Keratinocyte (primary cell): ENCODE results near the gene IRGQ. TPM values are rescaled to one million over a fixed set of nuclear protein-coding genes. Genes with fewer than 3 reads are reported as not detected.

ENCODE experiments used
- DNase-seq: peaks from one replicate; pipeline ENCODE4 v3.0.0-alpha.2; 2011; ENCODE audit warnings: low read depth, missing footprints, low spot score
- FAIRE-seq: peaks from 2 replicates; lab custom pipeline; 2011; peaks lifted over from hg19 to GRCh38; lab: Jason Lieb, UNC
- H2AFZ ChIP-seq: 2 replicates; pipeline ENCODE4 v1.6.0; 2012; ENCODE audit warnings: low read length, control low read depth, inconsistent platforms; ENCODE audit not compliant: control insufficient read depth
- H3K27ac ChIP-seq: 2 replicates; pipeline ENCODE4 v1.5.1; 2011; ENCODE audit warnings: low read length; ENCODE audit not compliant: control insufficient read depth, insufficient read depth
- H3K27me3 ChIP-seq: 3 replicates; pipeline ENCODE4 v1.6.0; 2011; ENCODE audit warnings: low read length; ENCODE audit not compliant: control insufficient read depth, insufficient read depth; ENCODE audit errors: extremely low read depth
- H3K36me3 ChIP-seq, 2 experiments: 2 replicates in 1 of 2; 3 replicates in 1 of 2; pipeline ENCODE4 v1.5.1; 2011; ENCODE audit warnings: low read length in 2 of 2, mild to moderate bottlenecking in 1 of 2; ENCODE audit not compliant: control insufficient read depth in 2 of 2, insufficient read depth in 2 of 2; ENCODE audit errors: extremely low read depth in 1 of 2
- H3K4me1 ChIP-seq: 3 replicates; pipeline ENCODE4 v1.5.1; 2011; ENCODE audit warnings: low read length; ENCODE audit not compliant: control insufficient read depth, insufficient read depth; ENCODE audit errors: extremely low read depth
- H3K4me2 ChIP-seq: 3 replicates; pipeline ENCODE4 v1.6.0; 2011; ENCODE audit warnings: low read depth, low read length; ENCODE audit not compliant: control insufficient read depth, insufficient read depth; ENCODE audit errors: extremely low read depth
- H3K4me3 ChIP-seq, 3 experiments: fragments of 200-600 bp in 1 of 3; sonication (generic) in 1 of 3; 2 replicates in 2 of 3; 3 replicates in 1 of 3; pipeline ENCODE4 v1.5.1; 2011 to 2016; ENCODE audit warnings: low read length in 3 of 3, mild to moderate bottlenecking in 3 of 3, control low read depth in 2 of 3, inconsistent platforms in 1 of 3, low read depth in 1 of 3, mixed read lengths in 1 of 3, mixed run types in 1 of 3, moderate library complexity in 1 of 3; ENCODE audit not compliant: control insufficient read depth in 2 of 3, insufficient read depth in 2 of 3; ENCODE audit errors: extremely low read depth in 1 of 3
- H3K79me2 ChIP-seq: 2 replicates; pipeline ENCODE4 v1.6.0; 2012; ENCODE audit warnings: low read length; ENCODE audit not compliant: control insufficient read depth, insufficient read depth
- H3K9ac ChIP-seq: 3 replicates; pipeline ENCODE4 v1.6.0; 2011; ENCODE audit warnings: low read length; ENCODE audit not compliant: control insufficient read depth, insufficient read depth; ENCODE audit errors: extremely low read depth
- H3K9me1 ChIP-seq: 3 replicates; pipeline ENCODE4 v1.6.0; 2011; ENCODE audit warnings: low read length; ENCODE audit not compliant: control insufficient read depth, insufficient read depth; ENCODE audit errors: extremely low read depth
- H3K9me3 ChIP-seq: 2 replicates; pipeline ENCODE4 v1.5.1; 2012; ENCODE audit warnings: low read depth, low read length; ENCODE audit not compliant: control insufficient read depth
- H4K20me1 ChIP-seq: 3 replicates; pipeline ENCODE4 v1.6.0; 2011; ENCODE audit warnings: low read length; ENCODE audit not compliant: control insufficient read depth, insufficient read depth; ENCODE audit errors: extremely low read depth
- CTCF ChIP-seq, 3 experiments: IDR thresholded peaks in 1 of 3; conservative IDR thresholded peaks in 1 of 3; optimal IDR thresholded peaks in 1 of 3; 2 replicates in 2 of 3; 3 replicates in 1 of 3; pipeline versions ENCODE3 to v1.5.1; 2011; ENCODE audit warnings: low read length in 3 of 3, mild to moderate bottlenecking in 3 of 3, moderate library complexity in 2 of 3, control low read depth in 1 of 3, inconsistent platforms in 1 of 3; ENCODE audit not compliant: insufficient read depth in 2 of 3; ENCODE audit errors: extremely low read depth in 1 of 3
- EZH2 ChIP-seq: IDR thresholded peaks from one replicate; pipeline ENCODE4 v1.6.1; 2012; ENCODE audit warnings: inconsistent platforms, mild to moderate bottlenecking, low read length, moderate library complexity
- dilution Hi-C: fragments of 300-500 bp; cut with MboI; formaldehyde crosslinking; loops from one replicate; pipeline ENCODE4 v1.7.0; 2020; ENCODE audit warnings: low sequenced_read_pairs; ENCODE audit not compliant: extremely low pct_ligation_motif_present
- polyA minus RNA-seq, 3 experiments: library from RNA; depleted of rRNA, polyadenylated mRNA; stranded (reverse); fragments of >200 nt; gene quantifications; 1 replicate in 1 of 3; 2 replicates in 1 of 3; 3 replicates in 1 of 3; pipeline ENCODE4 v1.2.3, GENCODE V29; 2011
- polyA plus RNA-seq, 5 experiments: library from polyadenylated mRNA; depleted of rRNA in 3 of 5; stranded (reverse) in 3 of 5; stranded (forward) in 1 of 5; unstranded in 1 of 5; fragments of >200 nt; gene quantifications; 1 replicate in 1 of 5; 2 replicates in 3 of 5; 3 replicates in 1 of 5; pipeline versions ENCODE4 v1.2.1 to v1.2.3, GENCODE V29; 2011 to 2012; ENCODE audit warnings: missing spikeins in 2 of 5, low read depth in 1 of 5, low replicate concordance in 1 of 5

The IRGQ gene
- polyA plus RNA-seq (12.9 to 18.0 TPM (median 13.3 TPM) in 3 replicates), polyA minus RNA-seq (19.3 to 25.6 TPM (median 19.6 TPM) in 3 replicates)
- polyA plus RNA-seq (2011; ENCODE audit: low read depth): 7.3 TPM
- polyA plus RNA-seq (2011; cell fraction: cytosol; rRNA removed): 10.2 and 15.9 TPM in 2 replicates
- 43.7 and 47.2 TPM in 2 replicates for polyA plus RNA-seq (2011; cell fraction: nucleus; rRNA removed)
- polyA plus RNA-seq (2012; ENCODE audit: low replicate concordance): 6.5 and 9.7 TPM in 2 replicates
- polyA minus RNA-seq (2011; cell fraction: cytosol; rRNA and poly(A)+ RNA removed): 12.9 TPM
- 20.4 and 33.0 TPM in 2 replicates for polyA minus RNA-seq (2011; cell fraction: nucleus; rRNA and poly(A)+ RNA removed)

DNA sequence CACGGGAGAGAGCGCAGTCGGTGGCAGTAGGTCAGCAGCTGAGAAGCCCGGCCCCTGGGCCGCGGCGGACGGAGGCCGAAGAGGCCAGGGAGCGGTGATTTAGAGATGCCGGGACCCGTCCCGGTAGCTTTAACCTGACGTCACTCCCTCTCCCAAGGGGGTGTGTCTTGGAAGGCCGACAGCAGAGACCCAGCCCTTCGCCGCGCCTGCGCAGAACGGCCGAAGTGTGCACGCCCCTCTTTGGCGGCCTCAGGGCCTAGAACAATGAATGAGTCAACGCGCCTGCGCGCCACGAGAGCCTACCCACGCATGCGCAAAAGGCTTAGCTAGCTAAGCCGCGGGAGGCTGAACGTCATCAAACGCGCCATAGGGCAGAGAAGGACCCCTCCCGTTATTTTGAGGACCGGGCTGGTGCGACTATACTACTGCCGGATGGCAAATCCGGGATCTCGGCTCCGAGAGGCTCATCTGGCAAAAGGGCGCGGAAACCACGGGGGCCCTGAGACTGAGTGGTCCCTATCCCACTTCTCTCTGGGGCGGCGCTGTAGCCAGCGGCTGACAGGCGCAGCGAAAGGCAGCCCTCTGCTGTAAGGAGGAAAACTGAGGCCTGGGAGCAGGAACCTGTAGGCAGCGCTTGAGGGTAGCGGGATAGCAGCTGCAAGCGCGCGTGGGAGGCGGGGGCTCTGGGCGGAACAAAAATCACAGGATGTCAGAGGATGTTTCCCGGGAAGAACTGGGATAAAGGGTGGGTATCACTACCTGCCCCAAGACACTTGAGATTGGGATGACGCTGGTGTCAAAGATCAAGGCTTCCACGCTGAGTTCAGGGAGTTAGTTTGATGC, at the start of gene IRGQ, which contains the start of gene ZNF576:
TSS of gene IRGQ (minus strand) at position 136 of the 843 bp plus-strand sequence. CDS start 796 bp downstream, outside the sequence.
TSS of gene ZNF576 (plus strand) at position 597 of the 843 bp plus-strand sequence. CDS start 514 bp downstream, outside the sequence.
- no peaks in the 10 kb centered on the region for H3K9me1 ChIP-seq
- DNase-seq (peak; percentile 99), FAIRE-seq (peak; percentile 94)
- H3K36me3 ChIP-seq: peaks cover 23 to 48% of the 10 kb centered on the region in 2 experiments
- H3K27ac ChIP-seq: peak within 1 kb of the TSS; percentile 99
- peak within 1 kb of the TSS; percentile 85 for H2AFZ ChIP-seq
- H3K9me3 ChIP-seq: no peaks in the 10 kb centered on the region
- peaks cover 63% of the 10 kb centered on the region for H3K79me2 ChIP-seq
- H3K4me1 ChIP-seq: peaks cover 24% of the 10 kb centered on the region
- H3K4me2 ChIP-seq: peak within 1 kb of the TSS; percentile 93
- dilution Hi-C loops: no loop called here
- no peaks in the 10 kb centered on the region for H3K27me3 ChIP-seq
- no peak for TF ChIP-seq CTCF (optimal IDR thresholded peaks at IDR 0.05 in 1 of 3, IDR thresholded peaks at IDR 0.05 in 1 of 3, conservative IDR thresholded peaks at IDR 0.05 in 1 of 3; ENCODE audit: extremely low read depth in 1 of 3, insufficient read depth in 2 of 3, low read length in 3 of 3)
- no peak for TF ChIP-seq EZH2
- H3K9ac ChIP-seq: peak within 1 kb of the TSS; percentile 99
- H3K4me3 ChIP-seq: peak within 1 kb of the TSS; percentile 70 to 96 (median 96)
- peaks cover 5% of the 10 kb centered on the region for H4K20me1 ChIP-seq

DNA sequence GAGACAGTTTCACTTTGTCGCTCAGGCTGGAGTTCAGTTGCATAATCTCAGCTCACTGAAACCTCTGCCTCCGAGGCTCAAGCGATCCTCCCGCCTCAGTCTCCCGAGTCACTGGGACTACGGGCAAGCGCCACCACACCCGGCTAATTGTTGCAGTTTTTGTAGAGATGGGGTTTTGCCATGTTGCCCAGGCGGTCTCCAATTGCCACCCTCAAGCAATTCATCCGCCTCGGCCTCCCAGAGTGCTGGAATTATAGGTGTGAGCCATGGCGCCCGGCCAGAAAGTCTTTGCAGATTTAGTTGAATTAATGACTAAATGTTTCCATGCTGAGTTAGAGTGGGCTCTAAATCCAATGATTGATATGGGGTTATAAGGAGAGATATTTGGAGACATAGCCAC, 48.2 kb upstream of the IRGQ start:
- H3K9me3 ChIP-seq: no peaks in the 10 kb centered on the region
- dilution Hi-C loops: no loop called here
- TF ChIP-seq EZH2: no peak
- TF ChIP-seq CTCF (optimal IDR thresholded peaks at IDR 0.05 in 1 of 3, IDR thresholded peaks at IDR 0.05 in 1 of 3, conservative IDR thresholded peaks at IDR 0.05 in 1 of 3; ENCODE audit: extremely low read depth in 1 of 3, insufficient read depth in 2 of 3, low read length in 3 of 3): no peak
- no peak overlapping the region for H3K4me2 ChIP-seq
- no peaks in the 10 kb centered on the region for H4K20me1 ChIP-seq
- H3K27ac ChIP-seq: no peak overlapping the region
- peaks cover 2% of the 10 kb centered on the region for H3K27me3 ChIP-seq
- peaks cover 7 to 8% of the 10 kb centered on the region in 2 experiments for H3K36me3 ChIP-seq
- H3K4me3 ChIP-seq: no peak overlapping the region
- no peak for DNase-seq
- no peaks in the 10 kb centered on the region for H3K9me1 ChIP-seq
- H3K79me2 ChIP-seq: no peaks in the 10 kb centered on the region
- H3K9ac ChIP-seq: no peak overlapping the region
- no peak for FAIRE-seq
- H3K4me1 ChIP-seq: peaks cover 7% of the 10 kb centered on the region
- no peak overlapping the region for H2AFZ ChIP-seq
